GM18870 (cell line): ENCODE results near the gene SLC7A1.

Source experiments
- ATAC-seq: cut with Tn5 transposase; IDR thresholded peaks from one replicate; pipeline ENCODE4 v1.9.1; 2021; ENCODE audit warnings: moderate library complexity; ENCODE audit not compliant: unreplicated experiment

The SLC7A1 gene

GRCh38 chr13:29532821-29533220 is 62.7 kb downstream of the SLC7A1 start:
- no peak for ATAC-seq

GRCh38 chr13:29532116-29532515 is 63.4 kb downstream of the SLC7A1 start:
- ATAC-seq: no peak

- no peak for ATAC-seq
These were observed 64.6 kb downstream of the SLC7A1 start for GRCh38 chr13:29530901-29531300.

GRCh38 chr13:29529754-29530153 is 65.7 kb downstream of the SLC7A1 start:
- ATAC-seq: no peak

- no peak for ATAC-seq
These were observed 67.6 kb downstream of the SLC7A1 start for GRCh38 chr13:29527916-29528315.

- no peak for ATAC-seq
These were observed 68.0 kb downstream of the SLC7A1 start for GRCh38 chr13:29527511-29527910.

DNA sequence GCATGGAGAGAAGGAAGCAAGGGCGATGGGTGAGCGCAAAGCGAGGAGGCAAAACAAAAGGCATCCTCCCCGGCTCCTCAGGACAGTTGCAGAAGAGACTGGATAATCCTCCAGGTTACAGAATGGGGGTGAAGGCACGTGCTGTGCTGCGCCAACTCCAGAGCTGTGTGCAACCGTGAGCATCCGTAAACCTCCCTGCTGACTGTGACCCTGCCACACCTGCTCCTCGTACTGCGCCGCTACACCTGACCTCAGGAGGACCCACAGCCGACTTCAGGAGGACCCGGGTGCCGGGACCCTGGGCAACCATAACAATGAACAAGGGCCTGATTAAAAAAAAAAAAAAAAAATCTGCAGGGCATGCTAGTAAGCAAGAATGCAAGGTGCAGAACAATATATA is 68.7 kb downstream of the SLC7A1 start:
- no peak for ATAC-seq

DNA sequence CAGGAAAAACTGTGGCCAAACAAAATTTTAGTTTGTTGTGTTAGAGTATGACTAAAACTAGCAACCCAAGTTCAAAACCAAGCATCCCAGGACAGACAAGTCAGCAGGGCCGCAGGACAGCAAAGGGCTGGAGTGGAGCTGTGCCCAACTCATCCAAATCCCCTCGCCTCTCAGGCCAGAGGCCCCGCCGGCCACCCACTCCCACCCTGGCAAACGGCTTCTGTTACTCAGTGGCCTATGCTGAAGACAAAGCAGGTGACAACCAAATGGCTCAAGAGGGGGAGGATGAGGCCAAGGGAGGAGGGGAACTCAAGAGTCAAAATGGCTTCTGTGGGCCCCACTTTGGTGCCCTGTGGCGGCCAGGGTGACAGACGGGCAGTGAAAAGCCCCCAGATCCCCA is 69.7 kb downstream of the SLC7A1 start:
- no peak for ATAC-seq

GRCh38 chr13:29524641-29525040 is 70.8 kb downstream of the SLC7A1 start:
- no peak for ATAC-seq

DNA sequence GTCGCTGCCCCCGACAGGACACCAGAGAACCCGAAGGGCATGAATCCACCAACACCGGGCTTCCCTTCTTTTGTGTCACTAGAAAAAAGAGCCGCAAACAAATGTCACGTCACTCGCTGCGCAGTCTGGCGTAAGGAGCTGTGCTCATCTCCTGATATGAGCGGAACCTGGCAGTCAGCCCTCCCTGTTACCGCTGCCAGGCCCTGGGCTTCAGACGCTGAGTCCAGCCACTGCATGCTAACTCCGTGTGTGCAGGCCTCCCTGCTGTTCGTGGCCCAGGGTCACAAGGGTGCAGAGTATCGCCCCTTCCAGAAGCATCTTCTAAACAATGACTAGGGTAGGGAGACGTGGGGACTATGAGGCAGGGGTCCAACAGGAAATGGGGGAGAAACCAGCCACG is 71.3 kb downstream of the SLC7A1 start:
- ATAC-seq: no peak

GRCh38 chr13:29523199-29523961 is 72.1 kb downstream of the SLC7A1 start:
- ATAC-seq: no peak

DNA sequence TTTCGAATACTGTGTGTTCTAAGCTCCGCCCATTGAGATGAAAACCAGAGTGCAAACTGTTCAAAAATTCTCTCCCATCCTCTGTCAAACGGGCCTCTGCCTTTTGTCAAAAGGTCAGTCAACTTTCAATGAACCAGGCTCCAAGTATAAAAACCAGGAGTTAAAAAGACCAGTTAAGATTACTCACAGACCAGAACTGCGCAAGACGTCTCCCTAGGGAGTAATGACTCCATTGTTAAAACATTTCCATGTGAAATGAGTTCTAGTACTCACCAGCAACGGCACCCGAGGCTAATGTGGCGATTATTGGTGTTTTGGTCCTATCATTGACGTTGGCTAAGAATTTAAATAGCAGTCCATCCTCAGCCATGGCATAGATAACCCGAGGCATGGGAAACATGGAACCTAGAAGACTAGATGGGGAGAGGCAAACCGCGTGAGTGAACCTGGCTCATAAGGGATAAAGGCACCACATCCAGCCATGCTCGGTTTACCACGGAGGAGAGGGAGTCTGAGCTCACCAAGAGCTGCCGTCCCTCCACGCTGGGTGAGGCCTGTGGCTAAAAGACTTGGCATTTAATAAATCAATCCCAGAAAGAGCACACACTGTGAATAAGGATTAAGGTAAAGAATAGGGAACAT is 73.3 kb downstream of the SLC7A1 start:
- no peak for ATAC-seq

DNA sequence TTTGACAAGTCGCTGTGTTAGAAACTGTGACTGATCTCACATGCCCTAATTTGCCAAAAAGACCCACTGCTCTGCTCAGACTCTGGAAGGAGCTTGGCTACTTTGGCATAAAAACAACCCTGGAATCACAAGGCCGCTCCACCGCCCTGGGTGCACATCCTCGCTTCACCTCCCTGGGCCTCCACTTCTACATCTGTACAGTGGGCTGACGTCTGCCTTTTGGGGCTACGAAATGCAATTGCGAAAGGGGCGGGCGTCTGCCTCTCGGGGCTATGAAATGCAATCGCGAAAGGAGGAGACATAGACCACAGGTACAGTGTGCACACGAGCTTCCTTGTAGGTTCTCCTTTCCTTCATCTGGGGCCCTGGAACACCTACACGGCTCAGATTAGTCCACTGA is 74.2 kb downstream of the SLC7A1 start:
- no peak for ATAC-seq

DNA sequence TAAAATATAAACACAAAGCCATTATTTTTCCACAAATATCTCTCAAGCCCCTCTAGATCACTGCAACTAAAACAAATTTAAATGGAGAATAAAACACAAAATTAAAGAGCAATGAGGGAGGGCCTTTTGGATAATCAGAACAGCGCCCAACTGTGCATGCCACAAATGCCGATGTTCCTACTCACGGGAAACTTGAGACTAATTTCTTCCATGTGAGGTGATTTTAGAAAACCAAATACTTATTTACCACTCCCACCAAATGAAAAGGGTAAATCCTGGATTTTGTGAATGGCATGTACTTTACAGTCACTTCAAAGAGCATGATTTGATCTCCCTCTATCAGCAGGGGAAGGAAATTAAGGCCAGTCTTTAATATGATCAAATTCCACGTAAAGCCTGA is 74.8 kb downstream of the SLC7A1 start:
- no peak for ATAC-seq

DNA sequence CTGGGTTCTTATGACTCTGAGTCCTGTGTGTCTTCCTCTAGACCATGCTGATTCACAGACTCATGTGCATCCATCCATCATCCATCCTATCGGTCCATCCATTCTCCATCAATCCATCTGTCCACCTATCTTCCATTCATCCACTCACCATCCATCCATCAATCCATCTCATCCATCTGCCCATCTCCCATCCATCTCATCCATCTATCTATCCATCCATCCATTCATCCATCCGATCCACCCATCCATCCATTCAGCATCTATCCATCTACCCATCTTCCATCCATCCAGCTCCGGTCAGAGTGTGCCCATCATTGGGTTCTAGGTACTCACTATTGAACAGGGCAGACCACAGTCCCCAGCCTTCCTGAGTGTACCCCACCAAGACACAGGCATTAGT is 75.6 kb downstream of the SLC7A1 start:
- no peak for ATAC-seq

- ATAC-seq: no peak
These were observed 78.6 kb downstream of the SLC7A1 start for GRCh38 chr13:29516880-29517279.

DNA sequence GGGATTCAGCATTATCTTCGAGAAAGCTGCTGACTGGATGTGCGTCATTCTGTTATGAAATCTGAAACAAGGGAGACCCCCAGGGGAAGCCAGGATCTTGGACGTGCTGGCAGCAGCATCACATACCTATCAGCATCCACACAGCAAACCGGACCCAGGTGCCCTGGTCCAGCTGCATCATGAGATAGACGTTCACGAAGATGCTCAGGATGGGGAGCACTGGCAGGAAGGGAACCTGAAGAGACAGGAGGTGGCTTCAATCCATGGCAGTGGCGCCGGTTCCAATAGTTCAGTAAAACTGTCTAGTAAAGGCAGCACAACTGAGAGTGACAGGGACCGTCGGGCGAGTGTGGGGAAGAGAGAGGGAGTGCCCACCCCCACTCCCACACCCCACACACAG is 79.5 kb downstream of the SLC7A1 start:
- no peak for ATAC-seq

GRCh38 chr13:29515372-29515771 is 80.1 kb downstream of the SLC7A1 start:
- no peak for ATAC-seq

- ATAC-seq: no peak
These were observed 80.7 kb downstream of the SLC7A1 start for GRCh38 chr13:29514720-29515310.

- no peak for ATAC-seq
These were observed 81.3 kb downstream of the SLC7A1 start for GRCh38 chr13:29513981-29514719.
